ENCODE results near the gene BRSK2. TPM values are rescaled to one million over a fixed set of nuclear protein-coding genes. Genes with fewer than 3 reads are reported as not detected.

Gene BRSK2
- total RNA-seq, 4 donors from 2014 or later = 0.24 to 0.81 TPM; not detected in 2

DNA sequence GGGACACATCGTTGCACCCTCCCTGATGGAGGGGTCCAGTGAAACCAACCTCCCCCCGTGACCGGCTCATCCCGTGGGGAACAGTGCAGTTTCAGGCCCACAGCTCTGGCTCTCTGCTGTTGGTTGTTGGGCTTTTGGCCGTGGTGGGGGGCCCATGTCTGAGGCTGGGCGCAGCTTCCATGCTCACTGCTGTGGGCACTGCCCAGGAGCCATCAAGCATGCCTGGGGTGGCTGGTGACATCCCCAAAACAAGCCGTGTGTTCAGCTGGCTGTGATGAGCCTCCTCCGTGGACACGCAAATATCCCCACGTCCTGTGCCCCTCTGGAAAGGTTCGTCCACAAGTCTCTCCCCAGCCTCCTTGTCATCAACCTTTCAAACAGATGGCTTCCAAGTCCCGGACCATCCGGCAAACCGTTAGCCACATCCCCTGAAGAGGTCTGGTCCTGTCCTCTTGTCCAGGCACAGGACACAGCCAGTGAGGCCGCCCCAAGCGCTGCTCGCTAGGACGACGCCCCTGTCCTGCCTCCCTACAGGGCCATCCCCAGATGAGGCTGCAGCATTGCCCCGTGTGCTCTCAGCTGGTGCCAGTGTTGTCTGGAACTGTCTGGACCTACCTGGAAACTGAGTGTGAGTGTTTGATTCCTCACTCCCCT lies 29.4 kb upstream of the BRSK2 start:
- DNase-seq (no peak), ATAC-seq (no peak)
- TF ChIP-seq, protein P1, sequence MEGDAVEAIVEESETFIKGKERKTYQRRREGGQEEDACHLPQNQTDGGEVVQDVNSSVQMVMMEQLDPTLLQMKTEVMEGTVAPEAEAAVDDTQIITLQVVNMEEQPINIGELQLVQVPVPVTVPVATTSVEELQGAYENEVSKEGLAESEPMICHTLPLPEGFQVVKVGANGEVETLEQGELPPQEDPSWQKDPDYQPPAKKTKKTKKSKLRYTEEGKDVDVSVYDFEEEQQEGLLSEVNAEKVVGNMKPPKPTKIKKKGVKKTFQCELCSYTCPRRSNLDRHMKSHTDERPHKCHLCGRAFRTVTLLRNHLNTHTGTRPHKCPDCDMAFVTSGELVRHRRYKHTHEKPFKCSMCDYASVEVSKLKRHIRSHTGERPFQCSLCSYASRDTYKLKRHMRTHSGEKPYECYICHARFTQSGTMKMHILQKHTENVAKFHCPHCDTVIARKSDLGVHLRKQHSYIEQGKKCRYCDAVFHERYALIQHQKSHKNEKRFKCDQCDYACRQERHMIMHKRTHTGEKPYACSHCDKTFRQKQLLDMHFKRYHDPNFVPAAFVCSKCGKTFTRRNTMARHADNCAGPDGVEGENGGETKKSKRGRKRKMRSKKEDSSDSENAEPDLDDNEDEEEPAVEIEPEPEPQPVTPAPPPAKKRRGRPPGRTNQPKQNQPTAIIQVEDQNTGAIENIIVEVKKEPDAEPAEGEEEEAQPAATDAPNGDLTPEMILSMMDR (IDR thresholded peaks at IDR 0.05 in 4 of 5, conservative IDR thresholded peaks at IDR 0.05 in 1 of 5) = no peak
- no peak for TF ChIP-seq POLR2A (IDR thresholded peaks at IDR 0.05)

DNA sequence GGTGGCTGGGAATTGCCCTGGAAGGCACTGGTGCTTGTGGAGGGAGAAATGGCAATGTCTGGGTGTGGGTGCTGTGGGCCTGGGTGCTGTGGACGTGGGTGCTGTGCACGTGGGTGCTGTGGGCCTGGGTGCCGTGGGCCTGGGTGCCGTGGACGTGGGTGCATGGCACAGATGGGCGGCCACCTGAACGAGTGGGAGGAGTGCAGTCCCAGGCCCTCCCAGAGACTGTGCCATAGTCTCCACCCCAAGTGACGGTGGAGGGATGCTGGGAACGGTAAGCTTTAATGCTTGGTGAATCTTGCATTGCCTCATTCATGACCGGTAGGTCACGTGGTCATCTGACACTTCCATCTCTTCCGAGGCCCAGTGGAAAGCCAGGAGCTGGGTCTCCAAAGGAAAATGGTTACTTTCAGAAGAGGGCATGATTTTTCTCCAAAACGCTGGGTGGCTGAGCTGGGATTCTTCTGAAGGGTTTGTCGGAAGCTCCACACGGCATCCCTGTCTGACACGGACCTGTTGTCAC lies 28.8 kb upstream of the BRSK2 start:
- H3K4me3 ChIP-seq = no peak overlapping the region
- intact Hi-C loops (cut with DNase I; ENCODE audit: low total_unique reads) (no loop called here), in situ Hi-C loops (cut with MboI; ENCODE audit: low sequenced_read_pairs in 4 of 4) (no loop called here)
- H3K27ac ChIP-seq = no peak overlapping the region
- no peak for TF ChIP-seq POLR2A (IDR thresholded peaks at IDR 0.05)
- TF ChIP-seq, protein P1 (IDR thresholded peaks at IDR 0.05 in 4 of 5, conservative IDR thresholded peaks at IDR 0.05 in 1 of 5) = no peak
- peaks cover 0 to 7% (median 3%) of the 10 kb centered on the region in 3 donors for H3K27me3 ChIP-seq
- no peaks in the 10 kb centered on the region for H3K4me1 ChIP-seq
- H3K9me3 ChIP-seq = no peaks in the 10 kb centered on the region
- H3K36me3 ChIP-seq = no peaks in the 10 kb centered on the region
- ATAC-seq = no peak
- DNase-seq = no peak

More for the DNA sequence above, 29.4 kb upstream of the BRSK2 start:
- Histone ChIP-seq H3K9me3 (no peaks in the 10 kb centered on the region), H3K36me3 (no peaks in the 10 kb centered on the region), H3K4me3 (no peak overlapping the region), H3K4me1 (no peaks in the 10 kb centered on the region), H3K27me3 (peaks cover 0 to 7% (median 3%) of the 10 kb centered on the region in 3 donors), H3K27ac (no peak overlapping the region)
- in situ Hi-C loops (cut with MboI; ENCODE audit: low sequenced_read_pairs in 4 of 4) (no loop called here), intact Hi-C loops (cut with DNase I; ENCODE audit: low total_unique reads) (no loop called here)

DNA sequence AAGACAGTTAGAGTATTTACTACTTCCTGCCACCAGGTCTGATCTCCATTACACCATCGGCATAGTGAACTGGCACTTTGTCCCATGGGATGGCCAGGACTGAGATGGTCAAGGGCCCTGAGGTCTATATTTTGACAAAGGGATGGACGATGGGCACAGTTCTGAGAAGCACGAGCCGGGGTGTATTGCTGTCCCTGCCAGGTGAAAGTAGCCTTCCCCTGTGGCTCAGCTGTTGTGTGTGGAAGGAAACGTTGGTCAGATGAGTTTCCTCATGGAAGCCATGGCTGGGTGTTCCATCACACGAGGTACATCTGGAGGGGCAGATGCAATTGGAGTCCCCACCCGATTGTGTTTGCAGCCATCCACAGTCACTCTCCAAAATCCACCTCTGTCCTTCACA lies 27.9 kb upstream of the BRSK2 start:
- intact Hi-C loops (cut with DNase I; ENCODE audit: low total_unique reads) (no loop called here), in situ Hi-C loops (cut with MboI; ENCODE audit: low sequenced_read_pairs in 4 of 4) (no loop called here)
- no peak for TF ChIP-seq POLR2A (IDR thresholded peaks at IDR 0.05)
- TF ChIP-seq, protein P1 (IDR thresholded peaks at IDR 0.05 in 4 of 5, conservative IDR thresholded peaks at IDR 0.05 in 1 of 5) = no peak

DNA sequence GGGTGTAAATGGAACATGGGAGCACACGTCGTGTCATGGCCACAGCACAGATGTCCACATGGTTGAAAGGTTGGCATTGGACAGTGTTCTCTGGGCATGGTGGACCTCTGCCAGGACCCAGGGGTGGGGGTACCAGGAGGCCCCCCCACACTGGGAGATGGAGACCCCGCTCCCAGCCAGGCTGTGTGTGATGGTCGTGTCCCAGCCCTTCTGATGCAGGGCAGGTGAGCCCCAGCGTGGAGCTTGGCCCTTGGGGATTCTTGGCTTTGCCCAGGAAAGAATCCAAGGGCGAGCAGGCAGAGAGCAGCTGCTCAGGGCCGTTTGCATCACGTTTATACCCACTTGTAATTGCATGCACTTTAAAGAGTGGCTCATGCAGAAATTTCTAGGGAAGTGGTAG lies 22.0 kb upstream of the BRSK2 start:
- DNase-seq = no peak
- Histone ChIP-seq H3K4me1 (no peaks in the 10 kb centered on the region), H3K9me3 (no peaks in the 10 kb centered on the region), H3K27ac (no peak overlapping the region), H3K36me3 (no peaks in the 10 kb centered on the region), H3K27me3 (peaks cover 0 to 13% (median 13%) of the 10 kb centered on the region in 3 donors), H3K4me3 (no peak overlapping the region)
- TF ChIP-seq, protein P1 (IDR thresholded peaks at IDR 0.05 in 4 of 5, conservative IDR thresholded peaks at IDR 0.05 in 1 of 5) = no peak
- no peak for TF ChIP-seq POLR2A (IDR thresholded peaks at IDR 0.05)
- in situ Hi-C loops (cut with MboI; ENCODE audit: low sequenced_read_pairs in 4 of 4) (no loop called here), intact Hi-C loops (cut with DNase I; ENCODE audit: low total_unique reads) (no loop called here)
- no peak for ATAC-seq

More for the DNA sequence above, 27.9 kb upstream of the BRSK2 start:
- H3K27me3 ChIP-seq = peaks cover 0 to 7% (median 3%) of the 10 kb centered on the region in 3 donors
- DNase-seq = no peak
- no peaks in the 10 kb centered on the region for H3K9me3 ChIP-seq
- H3K27ac ChIP-seq = no peak overlapping the region
- no peak overlapping the region for H3K4me3 ChIP-seq
- H3K36me3 ChIP-seq = no peaks in the 10 kb centered on the region
- H3K4me1 ChIP-seq = no peaks in the 10 kb centered on the region
- ATAC-seq = no peak
